GM12878 (cell line): ENCODE results near the gene CCNJL. TPM values are rescaled to one million over a fixed set of nuclear protein-coding genes. Genes with fewer than 3 reads are reported as not detected.

Experiments
- ATAC-seq: fragments of 200-7000 bp; cut with Tn5 transposase; 3 replicates; pipeline ENCODE4 v1.9.1; 2020; ENCODE audit warnings: mild to moderate bottlenecking, moderate library complexity
- BruUV-seq: library from RNA; stranded (reverse); fragments of 400-500 nt; replicated peaks from 2 replicates; lab custom pipeline; 2021; lab: Mats Ljungman, UMichigan
- CTCF ChIA-PET: fragments of 300-600 bp; sonication (Branson Sonifier 250); formaldehyde crosslinking; extraction: SDS; loops from one replicate; lab custom pipeline; 2021; ENCODE audit warnings: inconsistent platforms; lab: Yijun Ruan, JAX
- POLR2A ChIA-PET: fragments of 350-600 bp; formaldehyde crosslinking; extraction: SDS; loops from one replicate; lab custom pipeline; 2021; ENCODE audit warnings: inconsistent platforms; lab: Charles Lee
- RAD21 ChIA-PET: fragments of 300-600 bp; sonication (Branson Sonifier 250); formaldehyde crosslinking; loops from one replicate; lab custom pipeline; 2023; ENCODE audit warnings: antibody characterized with exemption; ENCODE audit not compliant: unreplicated experiment; lab: Charles Lee
- SMC1A ChIA-PET: fragments of 300-600 bp; sonication (Branson Sonifier 250); formaldehyde crosslinking; loops from one replicate; lab custom pipeline; 2023; ENCODE audit not compliant: unreplicated experiment, uncharacterized antibody; lab: Charles Lee
- DNase-seq: peaks from one replicate; pipeline ENCODE4 v3.0.0-alpha.2; 2011; ENCODE audit warnings: low read depth, low spot score
- FAIRE-seq: peaks from 3 replicates; lab custom pipeline; 2011; peaks lifted over from hg19 to GRCh38; lab: Jason Lieb, UNC
- H2AFZ ChIP-seq: 2 replicates; pipeline ENCODE4 v1.6.0; 2011; ENCODE audit warnings: low read depth, low read length, control low read depth; ENCODE audit not compliant: control insufficient read depth
- H3K27ac ChIP-seq: 2 replicates; pipeline ENCODE4 v1.5.1; 2011; ENCODE audit warnings: control low read depth; ENCODE audit not compliant: control insufficient read depth, insufficient read depth
- H3K27me3 ChIP-seq, 2 experiments: replicated peaks in 1 of 2; 2 replicates each; pipeline versions ENCODE4 v1.6.0 to v1.6.1; 2011; ENCODE audit warnings: low read length in 1 of 2; ENCODE audit not compliant: control insufficient read depth in 2 of 2, insufficient read depth in 2 of 2
- H3K36me3 ChIP-seq, 2 experiments: 2 replicates each; pipeline ENCODE4 v1.5.1; 2011; ENCODE audit warnings: low read length in 1 of 2; ENCODE audit not compliant: control insufficient read depth in 2 of 2, insufficient read depth in 2 of 2
- H3K4me1 ChIP-seq: 2 replicates; pipeline ENCODE4 v1.6.1; 2011; ENCODE audit warnings: mild to moderate bottlenecking, low read length, moderate library complexity, mixed read lengths; ENCODE audit not compliant: control insufficient read depth, insufficient read depth
- H3K4me2 ChIP-seq: 2 replicates; pipeline ENCODE4 v1.6.0; 2011; ENCODE audit warnings: control low read depth; ENCODE audit not compliant: control insufficient read depth, insufficient read depth
- H3K4me3 ChIP-seq: fragments of 200-600 bp; sonication (generic); 2 replicates; pipeline ENCODE4 v1.5.1; 2016
- H3K79me2 ChIP-seq: 2 replicates; pipeline ENCODE4 v1.6.0; 2011; ENCODE audit warnings: low read length; ENCODE audit not compliant: control insufficient read depth, insufficient read depth
- H3K9ac ChIP-seq: 2 replicates; pipeline ENCODE4 v1.8.0; 2011; ENCODE audit warnings: low read length, control low read depth, mixed read lengths; ENCODE audit not compliant: control insufficient read depth, insufficient read depth
- H3K9me3 ChIP-seq: replicated peaks from 3 replicates; pipeline ENCODE4 v1.5.1; 2011; ENCODE audit warnings: mild to moderate bottlenecking, low read length; ENCODE audit not compliant: control insufficient read depth, insufficient read depth
- H4K20me1 ChIP-seq: 2 replicates; pipeline ENCODE4 v1.6.0; 2011; ENCODE audit not compliant: control insufficient read depth, insufficient read depth
- ATF3 ChIP-seq: IDR thresholded peaks from 2 replicates; pipeline ENCODE4 v1.6.1; 2011; ENCODE audit warnings: low read depth, mild to moderate bottlenecking, low read length, moderate library complexity, borderline replicate concordance; ENCODE audit errors: extremely low read depth
- BCL11A ChIP-seq: IDR thresholded peaks from 2 replicates; pipeline ENCODE4 v1.6.1; 2011; ENCODE audit warnings: low read depth, low read length
- CBFB ChIP-seq: IDR thresholded peaks from 2 replicates; pipeline ENCODE4 v1.6.1; 2016; ENCODE audit warnings: antibody characterized with exemption, low read depth
- CHD1 ChIP-seq: IDR thresholded peaks from 2 replicates; pipeline ENCODE4 v1.6.1; 2012; ENCODE audit warnings: low read depth, low read length, improper control_type of control experiment
- CHD4 ChIP-seq: fragments of 200-600 bp; sonication (generic); IDR thresholded peaks from 2 replicates; pipeline ENCODE4 v1.6.1; 2016; ENCODE audit warnings: mild to moderate bottlenecking
- E2F4 ChIP-seq: IDR thresholded peaks from 2 replicates; pipeline ENCODE4 v1.6.1; 2012; ENCODE audit warnings: low read depth, low read length, improper control_type of control experiment
- IRF5 ChIP-seq: fragments of 450-650 bp; IDR thresholded peaks from 2 replicates; pipeline ENCODE4 v1.6.1; 2017; ENCODE audit warnings: borderline replicate concordance
- POLR2A ChIP-seq: IDR thresholded peaks from 2 replicates; pipeline ENCODE4 v1.6.1; 2011; ENCODE audit warnings: low read depth, mild to moderate bottlenecking, low read length
- RUNX3 ChIP-seq: IDR thresholded peaks from 2 replicates; pipeline ENCODE4 v1.6.1; 2012; ENCODE audit warnings: low read length, inconsistent platforms
- SIN3A ChIP-seq: IDR thresholded peaks from 2 replicates; pipeline ENCODE4 v1.6.1; 2012; ENCODE audit warnings: low read depth, low read length, improper control_type of control experiment
- SUPT20H ChIP-seq: IDR thresholded peaks from 2 replicates; pipeline ENCODE4 v1.6.1; 2011; ENCODE audit warnings: low read depth, mild to moderate bottlenecking, low read length, moderate library complexity, borderline replicate concordance; ENCODE audit not compliant: control insufficient read depth
- TCF12 ChIP-seq: IDR thresholded peaks from 2 replicates; pipeline ENCODE4 v1.6.1; 2011; ENCODE audit warnings: low read depth, mild to moderate bottlenecking, low read length
- USF2 ChIP-seq: IDR thresholded peaks from 2 replicates; pipeline ENCODE4 v1.6.1; 2011; ENCODE audit warnings: low read depth, low read length, improper control_type of control experiment, borderline replicate concordance
- WGBS: methylation state at CpG from one replicate; pipeline ENCODE4 v1.1.6; 2016; ENCODE audit warnings: low lambda C conversion rate; ENCODE audit not compliant: insufficient replicate concordance, insufficient coverage; ENCODE audit errors: missing lambda C conversion rate; 5-methylcytosine and 5-hydroxymethylcytosine counted together
- in situ Hi-C: fragments of 300-500 bp; cut with MboI; formaldehyde crosslinking; loops from 9 replicates; pipeline ENCODE4 v1.14.3; 2018; ENCODE audit warnings: mixed read lengths
- intact Hi-C: fragments of 100-400 bp; cut with micrococcal nuclease; formaldehyde crosslinking; loops from one replicate; pipeline ENCODE4 v1.14.2; 2022; ENCODE audit not compliant: unreplicated experiment
- polyA plus RNA-seq, 11 experiments: library from polyadenylated mRNA; depleted of rRNA in 4 of 11; unstranded in 6 of 11; stranded (reverse) in 5 of 11; fragments of >200 nt; fragmentation: Nextera tagmentation in 4 of 11; fragmentation: Illumina TruSeq in 1 of 11; extraction: Ambion mirVana in 4 of 11; extraction: Trizol in 1 of 11; gene quantifications; 1 replicate in 1 of 11; 2 replicates in 10 of 11; pipeline versions ENCODE4 v1.2.1 to v1.2.3, GENCODE V29; 2011 to 2016; ENCODE audit warnings: inconsistent platforms in 2 of 11, missing spikeins in 2 of 11, low read depth in 1 of 11
- total RNA-seq, 4 experiments: library from RNA; depleted of rRNA in 3 of 4; stranded (reverse); fragments of >200 nt in 3 of 4; fragmentation: Illumina TruSeq in 1 of 4; extraction: Trizol in 1 of 4; gene quantifications; 2 replicates each; pipeline versions ENCODE4 v1.2.1 to v1.2.3, GENCODE V29; 2013 to 2021

The CCNJL gene
- total and polyA plus RNA-seq, 10 of the 15 experiments (the other 5 are each of a cell fraction or from before 2014, with no cell fraction given): 0.09 to 0.20 (median 0.10) TPM; not detected in 7

- DNase-seq: no peak
- ChIA-PET CTCF (interaction anchor here (1.2 kb wide), 1 partner anchor 14 kb away, joined by 5 read pairs; no protein-coding TSS in a partner anchor), POLR2A (no interaction called here), RAD21 (interaction anchor here (1.8 kb wide), 1 partner anchor 278 kb away, joined by 3 read pairs; no protein-coding TSS in a partner anchor), SMC1A (no interaction called here)
- no peak for TF ChIP-seq TCF12
- TF ChIP-seq RUNX3: no peak
- no peak for TF ChIP-seq POLR2A
- no peak for TF ChIP-seq CHD1
- TF ChIP-seq BCL11A: no peak
- no TSS peak for BruUV-seq
- no peaks in the 10 kb centered on the region for H3K9me3 ChIP-seq
- H4K20me1 ChIP-seq: no peaks in the 10 kb centered on the region
- in situ Hi-C loops: no loop called here
- no peak overlapping the region for H2AFZ ChIP-seq
- no peak overlapping the region for H3K9ac ChIP-seq
- 0% methylated on average over 1 of the region's 1 CpG for WGBS
- ATAC-seq: no peak
- H3K36me3 ChIP-seq: no peaks in the 10 kb centered on the region
- H3K79me2 ChIP-seq: no peaks in the 10 kb centered on the region
- H3K4me1 ChIP-seq: no peaks in the 10 kb centered on the region
- H3K27me3 ChIP-seq: peaks cover 0 to 3% of the 10 kb centered on the region in 2 experiments; a peak in 2 of 4 replicates
- H3K27ac ChIP-seq: no peak overlapping the region
- H3K4me3 ChIP-seq: no peak overlapping the region
- no peak for FAIRE-seq
- no peak overlapping the region for H3K4me2 ChIP-seq
- intact Hi-C loops: no loop called here
These were observed 46.9 kb upstream of the CCNJL start for GRCh38 chr5:160359242-160359641.

GRCh38 chr5:160357861-160358411 lies 45.6 kb upstream of the CCNJL start:
- 10% methylated on average over 6 of the region's 7 CpGs for WGBS
- in situ Hi-C loops: no loop called here
- intact Hi-C loops: no loop called here
- no peaks in the 10 kb centered on the region; a peak in 1 of 4 replicates for H3K27me3 ChIP-seq
- H3K4me2 ChIP-seq: no peak overlapping the region
- no peaks in the 10 kb centered on the region for H3K4me1 ChIP-seq
- ChIA-PET SMC1A (no interaction called here), CTCF (interaction anchor here (1.2 kb wide), 2 partner anchors 10 to 13 kb away, joined by 3 to 5 read pairs; no protein-coding TSS in a partner anchor), RAD21 (interaction anchor here (1.8 kb wide), 1 partner anchor 277 kb away, joined by 3 read pairs; no protein-coding TSS in a partner anchor), POLR2A (no interaction called here)
- DNase-seq: no peak
- H3K9me3 ChIP-seq: no peaks in the 10 kb centered on the region
- no peak for ATAC-seq
- H2AFZ ChIP-seq: no peak overlapping the region
- no peaks in the 10 kb centered on the region for H4K20me1 ChIP-seq
- no peak overlapping the region for H3K9ac ChIP-seq
- no peak overlapping the region for H3K4me3 ChIP-seq
- no peaks in the 10 kb centered on the region for H3K36me3 ChIP-seq
- FAIRE-seq: no peak
- no TSS peak for BruUV-seq
- H3K79me2 ChIP-seq: no peaks in the 10 kb centered on the region
- H3K27ac ChIP-seq: no peak overlapping the region
- TF ChIP-seq USF2 (no peak), CHD4 (no peak), SUPT20H (no peak), ATF3 (no peak), CBFB (no peak), IRF5 (no peak), E2F4 (no peak), SIN3A (no peak)
